Coronary artery (tissue), 2 donors: ENCODE data around the gene ANKRD13D.
A peak's percentile ranks its signal among the peaks of the same experiment; 100 is the strongest.

Source experiments
- DNase-seq: peaks from one replicate; pipeline ENCODE4 v3.0.0-alpha.2; 2017; ENCODE audit warnings: low spot score
- H3K27ac ChIP-seq, 2 donors: fragments of 200-600 bp; sonication (generic); one replicate each; pipeline ENCODE4 v1.5.1; 2016 to 2019
- H3K4me3 ChIP-seq: fragments of 200-600 bp; sonication (generic); 2 replicates; pipeline ENCODE4 v1.5.1; 2016; ENCODE audit warnings: mild to moderate bottlenecking, moderate library complexity
- CTCF ChIP-seq: fragments of 200-600 bp; sonication (generic); IDR thresholded peaks from one replicate; pipeline ENCODE4 v1.5.1; 2019; ENCODE audit warnings: antibody characterized with exemption

ANKRD13D gene

GRCh38 chr11:67254798-67255197 is 34.3 kb upstream of the ANKRD13D start:
- TF ChIP-seq CTCF: no peak
- H3K27ac ChIP-seq: peak overlapping the region in 1 of 2 donors; percentile 6
- no peak overlapping the region for H3K4me3 ChIP-seq
- DNase-seq: no peak

GRCh38 chr11:67255353-67255752 is 33.8 kb upstream of the ANKRD13D start:
- Histone ChIP-seq H3K4me3 (no peak overlapping the region), H3K27ac (peak overlapping the region in 1 of 2 donors; percentile 6)
- no peak for DNase-seq
- no peak for TF ChIP-seq CTCF

- DNase-seq: no peak
- no peak overlapping the region for H3K27ac ChIP-seq
- no peak for TF ChIP-seq CTCF
- H3K4me3 ChIP-seq: no peak overlapping the region
These were observed 33.2 kb upstream of the ANKRD13D start for GRCh38 chr11:67255864-67256263.

GRCh38 chr11:67256477-67257135 is 32.5 kb upstream of the ANKRD13D start:
- no peak overlapping the region for H3K27ac ChIP-seq

GRCh38 chr11:67260406-67260805 is 28.7 kb upstream of the ANKRD13D start:
- no peak overlapping the region for H3K27ac ChIP-seq
- DNase-seq: no peak
- no peak for TF ChIP-seq CTCF
- no peak overlapping the region for H3K4me3 ChIP-seq

More at GRCh38 chr11:67256477-67257135, 32.5 kb upstream of the ANKRD13D start:
- DNase-seq: no peak
- H3K4me3 ChIP-seq: no peak overlapping the region
- TF ChIP-seq CTCF: no peak

GRCh38 chr11:67260885-67261639 is 28.0 kb upstream of the ANKRD13D start:
- peak; percentile 83 for DNase-seq
- peak overlapping the region; percentile 69 for H3K4me3 ChIP-seq
- H3K27ac ChIP-seq: peak overlapping the region in 1 of 2 donors; percentile 15

- DNase-seq: no peak
- Histone ChIP-seq H3K4me3 (peak overlapping the region; percentile 69), H3K27ac (peak overlapping the region in 1 of 2 donors; percentile 15)
- TF ChIP-seq CTCF: no peak
These were observed 27.5 kb upstream of the ANKRD13D start for GRCh38 chr11:67261640-67261945.
